ENCODE data around the gene PCDH9.

The PCDH9 gene

DNA sequence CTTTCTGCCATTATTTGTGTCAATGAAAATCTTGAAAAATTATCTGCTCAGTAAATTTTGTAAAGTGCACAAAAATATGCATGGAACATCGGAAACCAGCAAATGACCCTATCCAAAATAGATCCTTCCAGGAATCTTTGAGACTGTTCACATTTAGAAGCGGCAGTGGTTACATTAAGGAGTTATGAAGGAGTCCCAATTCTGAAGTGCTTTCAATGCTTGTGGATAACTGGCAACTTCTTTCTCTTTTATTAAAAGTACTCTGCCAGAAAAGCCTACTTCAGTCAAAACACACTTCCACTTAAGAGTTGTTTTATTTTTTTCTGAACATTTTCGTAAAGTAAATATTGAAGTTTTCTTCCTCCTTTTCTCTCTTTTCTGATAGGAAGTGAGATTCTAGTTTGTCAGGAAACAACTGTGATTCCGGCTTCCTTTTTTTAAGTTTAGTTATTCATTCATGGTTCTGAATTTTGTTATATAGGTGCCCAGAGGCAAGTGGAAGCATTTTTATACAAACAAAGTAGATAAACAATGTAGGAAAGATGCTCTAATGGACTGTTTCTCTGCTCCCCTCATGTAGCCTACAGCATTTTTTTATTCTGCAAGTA lies 83.5 kb downstream of the PCDH9 start:
- in situ Hi-C loops (cut with HindIII; ENCODE audit: low pct_unique_long_range_greater_than_20kb, low sequenced_read_pairs) = no loop called here
- no peak for TF ChIP-seq JUND (IDR thresholded peaks at IDR 0.05; ENCODE audit: low read depth)
- no peak for DNase-seq (ENCODE audit: low read depth in 1 of 2, low spot score in 1 of 2)

DNA sequence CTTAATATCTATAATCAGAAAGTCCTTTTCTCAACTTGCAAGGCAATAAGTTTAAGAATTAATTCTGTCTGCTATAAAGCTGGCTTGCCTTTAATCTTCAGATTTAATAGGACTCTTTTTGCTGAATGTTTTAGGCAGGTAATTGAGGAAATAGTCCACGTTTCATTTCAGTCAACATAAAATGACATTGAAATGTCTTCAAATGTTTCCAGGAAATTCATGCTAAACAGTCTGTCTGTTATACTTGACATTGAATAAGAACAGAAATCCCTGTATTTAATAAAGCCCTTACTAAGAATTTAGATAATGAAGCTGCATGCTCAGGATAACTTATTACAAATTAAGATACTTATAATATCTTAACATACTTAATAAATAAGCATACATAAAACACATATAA lies 84.2 kb downstream of the PCDH9 start:
- TF ChIP-seq JUND (IDR thresholded peaks at IDR 0.05; ENCODE audit: low read depth) = no peak
- no peak for DNase-seq (ENCODE audit: low read depth in 1 of 2, low spot score in 1 of 2)
- in situ Hi-C loops (cut with HindIII; ENCODE audit: low pct_unique_long_range_greater_than_20kb, low sequenced_read_pairs) = no loop called here

- DNase-seq (ENCODE audit: low read depth in 1 of 2, low spot score in 1 of 2) = no peak
- no peak for TF ChIP-seq JUND (IDR thresholded peaks at IDR 0.05; ENCODE audit: low read depth)
Observed at GRCh38 chr13:67143544-67144115, 86.5 kb downstream of the PCDH9 start.

DNA sequence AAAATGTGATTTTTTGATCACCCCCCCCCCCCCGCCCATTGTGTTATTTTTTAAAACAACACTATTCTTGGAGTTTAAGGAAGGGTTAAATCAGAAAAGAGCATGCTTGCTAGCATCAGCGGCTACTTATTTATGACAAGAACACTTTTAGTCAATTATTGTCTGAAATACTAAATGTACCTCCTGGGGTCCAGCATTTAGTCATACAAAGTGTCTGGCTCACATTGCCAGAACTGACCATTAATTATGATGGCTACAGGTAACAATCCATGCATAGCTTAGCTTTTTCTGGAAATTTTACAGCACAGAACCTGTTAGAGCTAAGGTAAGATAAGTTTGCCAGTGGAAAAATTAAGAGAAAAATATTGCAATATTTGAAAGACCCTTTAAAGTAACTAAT lies 90.1 kb downstream of the PCDH9 start:
- no peak for TF ChIP-seq JUND (IDR thresholded peaks at IDR 0.05; ENCODE audit: low read depth)
- no peak for DNase-seq (ENCODE audit: low read depth in 1 of 2, low spot score in 1 of 2)
- in situ Hi-C loops (cut with HindIII; ENCODE audit: low pct_unique_long_range_greater_than_20kb, low sequenced_read_pairs) = no loop called here

More at GRCh38 chr13:67143544-67144115, 86.5 kb downstream of the PCDH9 start:
- in situ Hi-C loops (cut with HindIII; ENCODE audit: low pct_unique_long_range_greater_than_20kb, low sequenced_read_pairs) = no loop called here

GRCh38 chr13:67139551-67139950 lies 90.6 kb downstream of the PCDH9 start:
- in situ Hi-C loops (cut with HindIII; ENCODE audit: low pct_unique_long_range_greater_than_20kb, low sequenced_read_pairs) = no loop called here
- DNase-seq (ENCODE audit: low read depth in 1 of 2, low spot score in 1 of 2) = no peak
- TF ChIP-seq JUND (IDR thresholded peaks at IDR 0.05; ENCODE audit: low read depth) = no peak

DNA sequence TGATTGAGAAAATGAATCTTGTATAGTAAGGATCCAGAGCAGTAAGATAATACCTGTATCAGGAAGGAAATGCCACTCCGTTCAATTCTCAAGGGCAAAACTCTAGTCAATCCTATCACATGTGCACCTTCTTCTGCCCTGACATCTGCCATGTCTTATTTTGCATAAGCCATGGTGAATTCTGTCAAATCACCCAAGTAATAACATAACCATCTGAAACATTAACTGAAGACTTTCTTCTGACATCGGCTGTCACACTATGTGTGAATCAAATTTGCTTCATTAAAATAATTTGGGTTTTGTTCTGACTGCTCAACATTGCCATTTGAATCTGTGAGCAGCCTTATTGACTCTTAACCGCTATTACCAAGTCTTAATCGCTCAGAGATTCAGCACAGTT lies 91.2 kb downstream of the PCDH9 start:
- in situ Hi-C loops (cut with HindIII; ENCODE audit: low pct_unique_long_range_greater_than_20kb, low sequenced_read_pairs) = no loop called here
- DNase-seq (ENCODE audit: low read depth in 1 of 2, low spot score in 1 of 2) = no peak
- TF ChIP-seq JUND (IDR thresholded peaks at IDR 0.05; ENCODE audit: low read depth) = no peak

GRCh38 chr13:67137044-67137735 lies 92.9 kb downstream of the PCDH9 start:
- in situ Hi-C loops (cut with HindIII; ENCODE audit: low pct_unique_long_range_greater_than_20kb, low sequenced_read_pairs) = no loop called here
- DNase-seq (ENCODE audit: low read depth in 1 of 2, low spot score in 1 of 2) = no peak
- no peak for TF ChIP-seq JUND (IDR thresholded peaks at IDR 0.05; ENCODE audit: low read depth)

DNA sequence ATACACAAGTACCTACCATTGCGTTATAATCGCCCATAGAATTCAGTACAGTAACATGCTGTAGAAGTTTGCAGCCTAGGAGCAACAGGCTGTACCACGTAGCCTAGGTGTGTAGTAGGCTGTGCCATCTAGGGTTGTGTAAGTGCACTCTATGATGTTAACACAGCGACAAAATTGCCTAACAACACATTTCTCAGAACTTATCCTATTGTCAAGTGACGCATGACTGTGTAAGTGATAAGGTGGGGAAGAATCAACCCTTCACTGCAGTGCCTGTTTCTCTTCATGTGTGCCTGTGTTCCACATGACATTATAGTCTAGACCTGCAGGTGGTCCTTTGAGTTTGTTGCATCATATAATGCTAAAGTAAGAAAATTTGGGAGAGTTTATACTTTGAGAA lies 94.0 kb downstream of the PCDH9 start:
- TF ChIP-seq JUND (IDR thresholded peaks at IDR 0.05; ENCODE audit: low read depth) = no peak
- in situ Hi-C loops (cut with HindIII; ENCODE audit: low pct_unique_long_range_greater_than_20kb, low sequenced_read_pairs) = no loop called here
- DNase-seq (ENCODE audit: low read depth in 1 of 2, low spot score in 1 of 2) = no peak

- in situ Hi-C loops (cut with HindIII; ENCODE audit: low pct_unique_long_range_greater_than_20kb, low sequenced_read_pairs) = no loop called here
- no peak for DNase-seq (ENCODE audit: low read depth in 1 of 2, low spot score in 1 of 2)
Observed at GRCh38 chr13:67135356-67135755, 94.8 kb downstream of the PCDH9 start.

DNA sequence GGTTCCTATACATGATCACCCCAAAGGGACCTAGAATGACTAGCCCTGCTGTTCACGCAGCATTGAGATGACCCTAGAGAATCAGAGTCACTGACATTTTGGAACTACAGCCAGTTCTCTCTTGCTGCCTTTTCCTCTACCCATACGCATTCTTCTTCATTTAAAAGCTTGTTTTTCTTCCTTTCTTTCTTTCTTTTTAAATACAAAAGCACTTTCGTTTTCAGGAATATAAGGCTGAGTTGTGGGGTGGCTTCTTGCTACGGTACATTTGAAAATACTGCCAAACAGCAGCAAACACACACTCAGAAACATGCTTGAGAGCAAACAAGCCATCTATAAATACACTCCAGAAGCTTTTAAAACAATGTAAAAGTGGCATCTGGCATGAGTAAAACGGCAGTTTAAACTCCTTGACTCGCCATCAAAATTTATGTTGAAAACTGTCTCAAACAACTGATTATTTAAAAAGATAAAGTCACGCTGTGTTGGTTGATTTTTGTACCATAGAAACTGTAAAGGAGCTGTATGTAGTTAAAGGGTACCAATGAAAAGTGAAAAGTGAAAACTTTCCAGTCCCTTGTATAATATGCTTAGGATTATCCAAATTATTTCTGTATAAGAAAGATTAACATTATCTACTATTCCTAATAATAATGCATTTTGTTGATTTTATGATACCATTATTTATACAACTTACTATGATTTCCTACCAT lies 95.6 kb downstream of the PCDH9 start:
- no peak for TF ChIP-seq JUND (IDR thresholded peaks at IDR 0.05; ENCODE audit: low read depth)
- in situ Hi-C loops (cut with HindIII; ENCODE audit: low pct_unique_long_range_greater_than_20kb, low sequenced_read_pairs) = no loop called here
- DNase-seq (ENCODE audit: low read depth in 1 of 2, low spot score in 1 of 2) = no peak

More at GRCh38 chr13:67135356-67135755, 94.8 kb downstream of the PCDH9 start:
- no peak for TF ChIP-seq JUND (IDR thresholded peaks at IDR 0.05; ENCODE audit: low read depth)

GRCh38 chr13:67133476-67133875 lies 96.7 kb downstream of the PCDH9 start:
- DNase-seq (ENCODE audit: low read depth in 1 of 2, low spot score in 1 of 2) = no peak
- in situ Hi-C loops (cut with HindIII; ENCODE audit: low pct_unique_long_range_greater_than_20kb, low sequenced_read_pairs) = no loop called here
- TF ChIP-seq JUND (IDR thresholded peaks at IDR 0.05; ENCODE audit: low read depth) = no peak

- TF ChIP-seq JUND (IDR thresholded peaks at IDR 0.05; ENCODE audit: low read depth) = no peak
- no peak for DNase-seq (ENCODE audit: low read depth in 1 of 2, low spot score in 1 of 2)
- in situ Hi-C loops (cut with HindIII; ENCODE audit: low pct_unique_long_range_greater_than_20kb, low sequenced_read_pairs) = no loop called here
Observed at GRCh38 chr13:67131393-67131792, 98.7 kb downstream of the PCDH9 start.

GRCh38 chr13:67130444-67130843 lies 99.7 kb downstream of the PCDH9 start:
- no peak for TF ChIP-seq JUND (IDR thresholded peaks at IDR 0.05; ENCODE audit: low read depth)
- no peak for DNase-seq (ENCODE audit: low read depth in 1 of 2, low spot score in 1 of 2)
- in situ Hi-C loops (cut with HindIII; ENCODE audit: low pct_unique_long_range_greater_than_20kb, low sequenced_read_pairs) = no loop called here
